Chondrocyte (in vitro differentiated cells): Measurements from ENCODE around the gene TIGD1. TPM values are rescaled to one million over a fixed set of nuclear protein-coding genes. Genes with fewer than 3 reads are reported as not detected.
A peak's percentile ranks its signal among the peaks of the same experiment; 100 is the strongest.

ENCODE experiments used
- DNase-seq: peaks from one replicate; pipeline ENCODE4 v3.0.0; 2021; ENCODE audit warnings: mixed read lengths, low spot score
- H3K27ac Mint-ChIP-seq: one replicate; pipeline ENCODE4 v1.8.0; 2021; ENCODE audit warnings: mild to moderate bottlenecking, moderate library complexity, mixed read lengths; ENCODE audit not compliant: unreplicated experiment
- H3K27me3 Mint-ChIP-seq: 2 replicates; pipeline ENCODE4 v1.8.0; 2021; ENCODE audit warnings: low read depth, mixed read lengths
- H3K36me3 Mint-ChIP-seq: 2 replicates; pipeline ENCODE4 v1.8.0; 2021; ENCODE audit warnings: low read depth, mixed read lengths
- H3K4me1 Mint-ChIP-seq: 2 replicates; pipeline ENCODE4 v1.8.0; 2021; ENCODE audit warnings: low read depth, mild to moderate bottlenecking, mixed read lengths
- H3K4me3 Mint-ChIP-seq: one replicate; pipeline ENCODE4 v1.8.0; 2021; ENCODE audit warnings: mild to moderate bottlenecking, moderate library complexity, mixed read lengths; ENCODE audit not compliant: unreplicated experiment
- H3K9me3 Mint-ChIP-seq: 2 replicates; pipeline ENCODE4 v1.8.0; 2021; ENCODE audit warnings: low read depth, mixed read lengths
- CTCF ChIP-seq: fragments of 200-600 bp; sonication (generic); IDR thresholded peaks from 2 replicates; pipeline ENCODE4 v1.5.0; 2021; ENCODE audit warnings: antibody characterized with exemption, mild to moderate bottlenecking, moderate library complexity
- total RNA-seq: library from RNA; stranded (reverse); gene quantifications from 3 replicates; pipeline ENCODE4 v1.2.1, GENCODE V29; 2021

TIGD1 gene
- total RNA-seq, 1 donor from 2014 or later: 3.2 TPM

DNA sequence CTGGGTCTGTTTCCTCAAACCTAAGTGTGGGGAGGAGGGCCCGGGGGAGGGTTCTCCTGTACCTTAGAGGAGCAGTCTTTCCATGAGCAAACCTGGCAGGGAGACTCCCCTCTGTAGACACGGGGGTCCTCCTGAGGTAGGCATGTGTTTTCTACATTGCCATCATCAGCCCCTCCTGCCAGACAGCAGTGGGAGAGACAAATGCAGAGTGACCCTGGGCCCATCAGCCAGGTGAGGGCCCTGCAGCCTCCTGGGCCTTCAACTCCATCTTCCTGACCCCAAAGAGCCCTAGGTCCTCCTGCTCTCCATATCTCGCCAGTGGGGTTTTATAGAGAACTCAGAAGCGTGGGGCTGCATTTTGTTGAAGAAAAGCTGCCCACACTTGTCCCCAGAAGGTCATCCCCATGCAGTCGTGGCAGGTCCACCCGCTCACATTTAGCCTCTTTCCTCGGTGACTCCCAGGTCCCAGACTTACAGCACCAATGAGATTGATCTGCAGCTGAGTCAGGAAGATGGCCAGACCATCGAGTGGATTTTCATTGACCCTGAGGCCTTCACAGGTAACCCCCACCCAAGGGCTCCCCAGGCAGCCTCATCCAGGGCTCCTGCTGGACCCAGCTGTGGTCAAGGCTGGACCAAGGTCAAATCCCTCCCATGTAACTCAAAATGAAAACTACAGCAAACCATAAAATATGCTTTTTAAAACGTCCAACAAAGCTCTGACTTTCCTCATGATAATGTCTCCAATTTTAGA lies 8.2 kb downstream of the TIGD1 start:
- Mint-ChIP-seq H3K27me3 (no peaks in the 10 kb centered on the region), H3K36me3 (peaks cover 4% of the 10 kb centered on the region), H3K27ac (no peak overlapping the region), H3K4me3 (no peak overlapping the region), H3K9me3 (no peaks in the 10 kb centered on the region), H3K4me1 (no peaks in the 10 kb centered on the region)
- no peak for TF ChIP-seq CTCF
- DNase-seq: peak; percentile 35

DNA sequence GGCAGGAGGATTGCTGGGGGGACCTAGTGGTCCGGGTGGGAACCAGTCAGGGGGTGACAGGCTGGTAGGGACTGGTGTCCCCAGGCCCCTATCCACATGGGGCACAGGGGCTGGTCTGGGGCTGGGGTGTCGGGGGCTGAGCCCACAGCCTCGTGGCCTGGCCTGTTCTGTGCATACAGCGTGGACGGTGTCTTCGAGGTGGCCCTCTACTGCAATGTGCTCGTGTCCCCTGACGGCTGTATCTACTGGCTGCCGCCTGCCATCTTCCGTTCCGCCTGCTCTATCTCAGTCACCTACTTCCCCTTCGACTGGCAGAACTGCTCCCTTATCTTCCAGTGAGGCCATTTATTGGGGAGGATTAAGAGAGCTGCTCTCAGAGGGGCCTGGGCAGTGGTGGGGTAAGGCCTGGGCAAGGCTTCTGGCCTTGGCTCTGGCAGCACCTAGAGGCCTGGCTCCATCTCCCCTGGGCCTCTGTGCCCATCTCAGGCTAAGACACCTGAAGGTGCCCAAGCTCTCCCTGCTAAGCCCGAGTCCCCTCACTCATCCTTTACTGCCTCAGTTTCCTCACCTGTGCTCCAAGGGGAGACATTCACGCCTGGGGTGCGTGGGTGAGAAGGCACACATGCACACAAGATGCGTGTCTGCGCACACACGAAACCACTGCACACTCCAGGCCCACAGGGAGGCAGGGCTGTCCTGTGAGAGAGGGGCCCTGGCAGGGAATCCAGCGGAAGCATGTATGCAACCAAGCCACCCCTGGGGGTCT lies 9.0 kb downstream of the TIGD1 start:
- Mint-ChIP-seq H3K27me3 (no peaks in the 10 kb centered on the region), H3K36me3 (peaks cover 3% of the 10 kb centered on the region), H3K27ac (no peak overlapping the region), H3K9me3 (peaks cover 4% of the 10 kb centered on the region), H3K4me1 (no peaks in the 10 kb centered on the region), H3K4me3 (no peak overlapping the region)
- no peak for TF ChIP-seq CTCF
- peak; percentile 79 for DNase-seq

DNA sequence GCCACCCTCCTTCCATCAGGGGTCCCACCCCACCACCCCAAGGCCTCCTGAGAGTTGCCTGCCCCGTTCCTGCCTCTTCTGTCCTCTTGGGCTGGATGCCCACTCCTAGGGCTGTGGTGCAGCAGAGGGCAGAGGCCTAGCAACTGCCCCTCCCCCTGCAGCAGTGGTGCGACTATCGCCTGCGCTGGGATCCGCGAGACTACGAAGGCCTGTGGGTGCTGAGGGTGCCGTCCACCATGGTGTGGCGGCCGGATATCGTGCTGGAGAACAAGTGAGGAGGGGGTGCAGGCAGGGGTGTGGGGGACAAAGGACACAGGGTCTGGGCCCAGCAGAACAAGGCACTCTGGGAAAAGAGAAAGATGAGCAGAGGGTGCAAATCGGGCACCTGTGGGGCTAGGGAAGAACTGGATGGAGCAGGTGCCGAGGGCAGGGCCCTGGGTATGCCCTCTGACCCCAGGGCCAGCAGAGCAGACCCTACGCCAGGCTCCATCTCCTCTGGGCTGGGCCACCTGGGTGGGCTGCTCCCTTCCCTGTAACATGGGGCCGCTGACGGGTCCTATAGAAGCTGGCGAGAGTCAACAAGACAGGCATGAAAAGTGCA lies 9.8 kb downstream of the TIGD1 start:
- TF ChIP-seq CTCF: no peak
- DNase-seq: peak; percentile 83
- Mint-ChIP-seq H3K9me3 (peaks cover 6% of the 10 kb centered on the region), H3K36me3 (no peaks in the 10 kb centered on the region), H3K4me1 (no peaks in the 10 kb centered on the region), H3K27ac (no peak overlapping the region), H3K27me3 (no peaks in the 10 kb centered on the region), H3K4me3 (no peak overlapping the region)

DNA sequence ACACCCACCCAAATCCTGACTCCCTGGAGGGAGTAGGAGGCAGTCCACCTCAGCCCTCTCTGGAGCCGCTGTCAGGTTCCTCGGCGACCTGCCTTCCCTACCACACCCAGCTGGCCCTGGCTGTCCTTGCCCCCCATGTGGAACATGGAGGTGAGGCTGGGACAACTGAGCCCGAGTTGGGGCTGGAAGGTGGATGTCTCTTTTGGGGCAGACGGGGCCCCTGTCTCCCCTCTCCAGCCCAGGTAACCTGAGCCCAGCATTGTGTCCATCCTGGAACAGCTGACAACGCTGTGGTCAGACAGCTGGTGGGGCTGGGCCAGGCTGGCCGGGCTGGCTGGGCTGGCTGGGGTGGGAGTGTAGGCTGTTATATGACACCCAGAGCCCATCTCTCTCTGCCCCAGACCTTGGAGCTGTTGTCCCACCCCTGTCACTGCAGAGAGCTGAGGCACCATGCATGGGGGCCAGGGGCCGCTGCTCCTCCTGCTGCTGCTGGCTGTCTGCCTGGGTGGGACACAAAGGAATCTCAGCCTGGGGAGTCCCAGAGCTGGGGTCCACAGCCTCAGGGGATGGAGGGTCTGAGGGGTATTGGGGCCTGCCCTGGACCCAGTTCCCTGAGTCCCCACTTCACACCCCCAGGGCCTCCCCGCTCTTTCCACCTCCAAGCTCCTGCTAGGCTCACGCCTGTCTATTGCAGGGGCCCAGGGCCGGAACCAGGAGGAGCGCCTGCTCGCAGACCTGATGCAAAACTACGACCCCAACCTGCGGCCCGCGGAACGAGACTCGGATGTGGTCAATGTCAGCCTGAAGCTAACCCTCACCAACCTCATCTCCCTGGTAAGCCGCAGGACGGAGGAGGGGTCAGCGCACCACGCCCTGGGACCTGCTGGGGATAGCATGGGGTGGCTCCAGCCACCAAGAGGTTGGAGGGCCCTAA lies 10.8 kb downstream of the TIGD1 start, which contains the start of gene CHRNG:
Gene CHRNG (plus strand): TSS at position 395 of the 934 bp plus-strand sequence. CDS start 56 bp downstream, at position 451.
- Mint-ChIP-seq H3K9me3 (peaks cover 6% of the 10 kb centered on the region), H3K4me3 (no peak within 1 kb of the TSS), H3K4me1 (no peaks in the 10 kb centered on the region), H3K27ac (no peak within 1 kb of the TSS), H3K36me3 (no peaks in the 10 kb centered on the region), H3K27me3 (no peaks in the 10 kb centered on the region)
- TF ChIP-seq CTCF: no peak
- peak; percentile 86 for DNase-seq
